ENCODE results near the gene MPST.

Gene MPST

GRCh38 chr22:37001826-37002225 is 17.7 kb upstream of the MPST start:
- no peak for DNase-seq

- DNase-seq: no peak
These were observed 16.9 kb upstream of the MPST start for GRCh38 chr22:37002633-37003032.

DNA sequence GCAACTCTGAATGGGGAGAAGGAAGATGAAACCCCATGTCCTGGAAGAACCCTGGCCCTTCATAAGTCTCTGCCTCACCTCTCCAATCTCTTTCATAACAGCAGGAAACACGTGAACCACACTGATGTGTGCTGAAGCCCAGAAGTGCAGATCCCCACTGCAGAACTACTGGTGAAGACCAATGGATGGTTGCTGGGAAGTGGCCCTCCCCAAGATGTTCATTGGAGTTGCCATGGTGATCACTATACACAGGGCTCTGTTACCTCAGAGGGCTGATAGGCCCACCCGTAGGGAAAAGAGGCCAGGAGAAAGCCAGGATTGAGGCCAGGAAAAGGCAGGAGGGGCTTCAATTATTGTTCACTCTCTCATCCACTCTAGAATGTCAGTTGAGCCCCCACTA is 11.9 kb upstream of the MPST start:
- DNase-seq: no peak

GRCh38 chr22:37008365-37008764 is 11.2 kb upstream of the MPST start:
- no peak for DNase-seq

DNA sequence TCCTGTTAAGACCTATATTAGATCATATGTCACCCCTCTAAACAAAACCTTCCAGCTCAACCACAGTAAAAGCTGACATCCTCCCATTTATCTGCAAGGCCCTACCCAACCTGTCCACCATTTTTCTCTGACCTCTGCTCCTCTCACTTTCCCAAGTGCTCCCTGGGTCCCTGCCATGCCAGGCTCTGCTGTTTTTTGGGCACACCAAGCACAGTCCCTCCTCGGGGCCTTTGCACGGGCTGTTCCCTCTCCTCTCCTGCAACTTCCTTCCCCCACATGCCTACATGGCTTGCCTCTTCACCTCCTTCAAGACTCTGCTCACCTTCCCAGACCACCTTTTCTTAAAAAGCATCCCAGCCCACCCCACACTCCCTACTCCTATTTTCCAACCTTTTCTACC is 10.1 kb upstream of the MPST start:
- no peak for DNase-seq

DNA sequence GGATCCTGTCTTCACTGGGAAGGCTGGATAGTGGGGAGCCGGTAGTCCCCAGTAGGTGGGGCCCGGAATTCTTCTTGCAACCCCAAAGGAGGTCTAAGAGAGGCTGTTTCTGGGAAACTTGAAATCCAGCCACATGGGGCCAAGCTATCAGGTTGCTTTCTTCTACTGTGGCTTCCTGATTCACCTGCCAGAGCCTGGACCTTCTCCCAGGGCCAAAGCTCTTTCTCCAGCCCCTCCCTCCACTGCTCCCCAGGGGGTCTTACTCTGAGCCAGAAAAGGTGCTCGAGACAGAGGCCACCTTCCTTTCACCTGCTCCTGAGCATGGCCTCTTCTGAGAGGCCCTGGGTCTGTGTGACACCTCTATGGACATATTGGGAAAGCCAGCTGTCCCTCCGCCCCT is 9.4 kb upstream of the MPST start:
- no peak for DNase-seq

DNA sequence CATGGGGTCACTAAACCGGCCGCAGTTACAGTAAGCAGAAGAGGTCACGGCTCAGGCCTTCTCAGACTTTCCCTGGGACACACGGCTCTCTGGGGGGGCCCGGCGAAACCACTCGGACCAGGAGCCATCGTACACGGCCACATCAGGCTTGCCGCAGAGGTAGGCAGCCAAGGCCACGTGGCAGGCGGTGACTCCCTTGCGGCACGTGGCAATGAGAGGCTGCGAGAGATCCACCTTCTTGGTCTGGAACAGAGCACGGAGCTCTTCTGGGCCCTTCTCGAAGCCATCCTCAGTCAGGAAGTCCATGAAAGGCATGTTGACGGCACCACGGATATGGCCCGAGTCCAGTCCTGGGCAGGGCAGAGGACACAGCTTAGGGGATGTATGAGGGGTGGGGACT is 8.6 kb upstream of the MPST start:
- DNase-seq: no peak

GRCh38 chr22:37011472-37011871 is 8.1 kb upstream of the MPST start:
- DNase-seq: no peak

DNA sequence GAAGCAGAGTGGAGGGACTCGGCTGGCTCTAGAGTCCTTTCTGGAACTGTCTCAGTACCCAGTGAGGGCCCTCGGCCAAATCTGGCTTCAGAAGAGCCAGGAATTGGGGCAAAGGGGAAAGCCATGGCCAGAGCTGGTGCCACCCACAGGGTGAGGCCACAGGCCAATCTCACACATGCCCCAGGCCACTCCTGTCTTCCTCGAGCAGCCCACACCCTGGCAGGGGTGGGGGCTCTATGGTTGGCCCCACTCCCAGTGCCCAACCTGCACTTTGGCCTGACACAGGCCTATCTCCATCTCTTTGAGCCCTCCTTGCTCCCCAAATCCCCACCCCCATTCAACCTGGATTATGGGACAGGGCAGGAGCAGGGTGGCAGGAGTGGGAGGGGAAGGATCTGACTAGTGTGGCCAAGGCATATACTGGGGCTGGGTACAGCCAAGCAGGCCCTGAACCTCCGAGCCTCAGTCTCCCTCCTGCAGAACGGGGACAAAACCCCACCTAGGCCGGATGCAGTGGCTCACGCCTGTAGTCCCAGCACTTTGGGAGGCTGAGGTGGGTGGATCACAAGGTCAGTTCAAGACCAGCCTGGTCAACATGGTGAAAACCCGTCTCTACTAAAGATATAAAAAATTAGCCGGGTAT is 7.2 kb upstream of the MPST start:
- DNase-seq: no peak

DNA sequence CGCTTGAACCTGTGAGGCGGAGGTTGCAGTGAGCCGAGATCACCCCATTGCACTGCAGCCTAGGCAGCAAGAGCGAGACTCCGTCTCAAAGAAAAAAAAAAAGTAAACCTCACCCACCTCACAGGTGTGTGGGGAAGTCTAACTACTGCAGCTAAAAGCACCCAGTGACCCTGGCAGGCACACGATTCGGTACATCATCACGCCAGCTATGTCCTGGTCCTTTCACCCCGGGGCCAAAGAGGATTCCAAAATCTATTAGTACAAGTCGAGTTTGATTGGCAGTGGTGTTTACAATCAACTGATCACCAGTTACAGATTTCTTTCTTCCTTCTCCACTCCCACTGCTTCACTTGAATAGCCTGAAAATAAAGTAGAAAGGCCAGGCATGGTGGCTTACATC is 6.6 kb upstream of the MPST start:
- DNase-seq: no peak

- DNase-seq: no peak
These were observed 5.1 kb upstream of the MPST start for GRCh38 chr22:37014415-37014806.

GRCh38 chr22:37014835-37015586 is 4.5 kb upstream of the MPST start:
- DNase-seq: no peak

- DNase-seq: no peak
These were observed 4.0 kb upstream of the MPST start for GRCh38 chr22:37015587-37015878.

DNA sequence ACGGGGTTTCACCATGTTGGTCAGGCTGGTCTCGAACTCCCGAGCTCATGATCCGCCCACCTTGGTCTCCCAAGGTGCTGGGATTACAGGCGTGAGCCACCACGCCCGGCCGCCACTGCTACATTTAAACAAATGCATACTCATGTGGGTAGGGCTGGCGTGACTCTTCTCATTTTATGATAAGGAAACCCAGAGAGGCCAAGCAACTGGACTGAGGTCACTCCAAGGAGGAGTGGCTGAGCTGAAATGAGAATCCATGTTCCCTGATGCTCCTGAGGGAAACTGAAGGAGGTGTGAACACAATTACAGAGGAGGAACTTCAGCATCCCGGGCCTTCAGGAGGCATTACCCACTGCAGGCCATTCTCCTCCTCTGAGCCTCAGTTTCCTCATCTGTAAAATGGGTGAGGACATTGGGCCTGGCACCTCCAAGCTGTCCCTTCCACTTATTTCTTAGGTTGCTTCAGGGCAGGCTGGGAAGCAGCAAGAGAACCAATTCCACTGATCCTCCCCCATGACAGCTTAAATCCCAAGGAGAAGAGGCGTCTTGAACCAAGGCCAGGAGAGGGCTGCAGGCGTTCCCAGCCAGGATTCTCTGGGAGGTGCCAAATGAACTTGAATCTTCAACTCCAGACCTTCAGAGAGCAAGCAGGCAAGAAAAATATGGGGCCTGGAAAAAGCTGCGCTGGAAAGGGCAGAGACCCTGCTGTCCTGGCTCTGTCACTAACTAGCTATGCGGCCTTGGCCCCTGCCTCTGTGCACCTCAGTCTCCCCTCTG is 3.2 kb upstream of the MPST start:
- DNase-seq: no peak

DNA sequence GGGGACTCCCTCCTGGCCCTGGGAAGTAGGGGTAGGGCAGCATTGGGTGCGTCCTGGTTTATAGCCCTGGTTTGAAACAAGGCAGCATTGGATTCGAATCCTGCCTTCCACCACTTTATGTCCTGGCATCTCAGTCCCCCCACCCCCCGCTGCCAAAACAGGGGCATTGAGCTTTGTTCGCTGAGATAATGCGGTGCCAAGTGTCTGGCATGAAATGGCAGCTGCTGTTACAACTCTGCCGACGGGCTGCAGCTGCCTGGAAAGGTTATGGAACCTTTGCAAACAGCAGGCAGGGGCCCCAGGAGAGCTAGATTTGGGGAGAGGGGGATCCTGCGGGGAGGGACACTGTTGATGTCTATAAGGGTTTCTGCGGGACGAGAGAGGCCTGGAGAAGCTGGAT is 2.2 kb upstream of the MPST start:
- no peak for DNase-seq

DNA sequence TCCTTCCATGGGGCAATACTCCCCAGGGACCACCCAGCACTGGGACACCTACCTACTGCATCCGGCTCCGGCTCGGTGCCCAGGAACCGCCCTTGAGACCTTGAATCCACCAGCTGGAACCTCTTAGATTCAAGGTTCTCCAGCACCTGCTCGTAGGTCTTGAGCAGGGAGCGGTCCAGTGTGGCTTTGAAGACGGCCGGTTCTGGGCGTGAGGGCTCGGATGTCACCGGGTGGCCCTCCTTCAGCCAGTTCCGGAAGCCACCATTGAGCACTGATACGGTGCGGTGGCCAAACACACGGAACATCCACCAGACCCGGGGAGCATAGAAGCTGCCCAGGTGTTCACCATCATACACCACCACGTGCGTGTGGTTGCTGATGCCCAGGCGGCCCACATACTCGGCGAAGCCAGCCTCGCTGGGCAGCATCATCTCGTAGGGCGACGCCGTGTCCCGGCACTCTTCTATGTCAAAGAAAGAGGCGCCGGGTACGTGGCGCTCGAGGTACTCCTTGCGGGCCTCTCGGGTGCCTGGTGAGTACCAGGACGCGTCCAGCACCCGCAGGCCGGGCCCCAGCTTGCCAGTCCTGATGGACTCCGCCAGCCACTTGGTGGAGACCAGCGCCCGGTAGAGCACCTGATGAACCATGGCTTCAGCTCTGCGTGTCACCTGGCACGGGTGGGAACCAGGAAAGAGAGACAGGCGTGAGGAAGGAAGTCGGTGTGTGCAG is 1.3 kb upstream of the MPST start:
- DNase-seq: no peak

GRCh38 chr22:37018815-37019308 is 680 bp upstream of the MPST start:
- no peak for DNase-seq

- no peak for DNase-seq
These were observed 594 bp downstream of the MPST start for GRCh38 chr22:37020192-37020479.

DNA sequence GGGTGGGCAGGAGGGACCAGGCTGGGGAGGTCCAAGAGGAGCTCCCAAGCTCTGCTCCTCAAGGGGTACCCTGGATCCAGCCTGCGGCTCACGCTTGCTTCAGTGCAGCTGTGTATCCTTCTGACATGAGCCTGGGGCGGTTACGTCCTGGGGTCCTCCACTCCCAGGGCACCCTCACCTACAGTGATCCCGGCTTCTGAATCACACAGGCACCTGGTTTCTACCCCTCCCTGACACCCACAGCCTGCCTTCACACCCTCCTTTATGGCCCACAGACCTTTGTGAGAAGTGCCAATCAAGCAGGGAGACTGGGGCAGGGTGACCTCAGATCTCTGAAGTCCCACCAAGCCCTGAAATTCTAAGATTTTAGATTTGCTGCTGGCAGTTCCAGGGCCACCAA is 1.5 kb downstream of the MPST start:
- DNase-seq: no peak

DNA sequence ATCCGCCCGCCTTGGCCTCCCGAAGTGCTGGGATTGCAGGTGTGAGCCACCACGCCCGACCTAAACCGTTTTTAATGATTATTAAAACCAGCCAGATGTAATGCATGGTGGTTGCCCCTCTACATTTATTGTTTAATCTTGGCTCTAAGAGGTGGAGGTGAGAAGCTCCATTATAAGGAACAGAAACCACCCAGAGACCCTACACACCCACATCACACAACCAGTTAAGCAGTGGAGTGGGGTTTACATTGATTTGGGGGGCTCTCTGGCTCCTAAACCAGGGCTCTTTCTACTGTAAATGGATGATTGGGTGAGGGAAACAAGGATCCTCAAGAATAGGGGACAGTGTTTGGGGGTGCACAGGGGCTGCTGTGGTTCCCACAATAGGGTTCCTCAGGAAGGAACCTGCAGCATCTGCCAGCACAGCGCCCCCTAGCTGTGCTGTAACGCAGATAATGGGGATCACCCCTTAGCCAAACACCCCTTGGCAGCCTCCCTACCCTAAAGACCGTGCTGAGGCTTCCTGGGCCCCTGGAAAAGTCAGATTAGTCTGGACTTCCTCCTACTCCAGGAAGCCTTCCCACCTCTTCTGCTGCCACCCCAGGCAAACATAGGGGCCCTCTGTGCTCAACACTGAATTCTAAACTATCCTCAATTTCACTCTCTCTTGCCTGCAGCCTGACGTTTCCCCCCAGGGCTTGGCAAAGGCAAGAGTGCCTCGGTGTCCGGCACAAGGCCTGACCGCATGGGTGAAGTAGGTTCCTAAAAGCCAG is 2.4 kb downstream of the MPST start:
- DNase-seq: peak; percentile 65 to 69

DNA sequence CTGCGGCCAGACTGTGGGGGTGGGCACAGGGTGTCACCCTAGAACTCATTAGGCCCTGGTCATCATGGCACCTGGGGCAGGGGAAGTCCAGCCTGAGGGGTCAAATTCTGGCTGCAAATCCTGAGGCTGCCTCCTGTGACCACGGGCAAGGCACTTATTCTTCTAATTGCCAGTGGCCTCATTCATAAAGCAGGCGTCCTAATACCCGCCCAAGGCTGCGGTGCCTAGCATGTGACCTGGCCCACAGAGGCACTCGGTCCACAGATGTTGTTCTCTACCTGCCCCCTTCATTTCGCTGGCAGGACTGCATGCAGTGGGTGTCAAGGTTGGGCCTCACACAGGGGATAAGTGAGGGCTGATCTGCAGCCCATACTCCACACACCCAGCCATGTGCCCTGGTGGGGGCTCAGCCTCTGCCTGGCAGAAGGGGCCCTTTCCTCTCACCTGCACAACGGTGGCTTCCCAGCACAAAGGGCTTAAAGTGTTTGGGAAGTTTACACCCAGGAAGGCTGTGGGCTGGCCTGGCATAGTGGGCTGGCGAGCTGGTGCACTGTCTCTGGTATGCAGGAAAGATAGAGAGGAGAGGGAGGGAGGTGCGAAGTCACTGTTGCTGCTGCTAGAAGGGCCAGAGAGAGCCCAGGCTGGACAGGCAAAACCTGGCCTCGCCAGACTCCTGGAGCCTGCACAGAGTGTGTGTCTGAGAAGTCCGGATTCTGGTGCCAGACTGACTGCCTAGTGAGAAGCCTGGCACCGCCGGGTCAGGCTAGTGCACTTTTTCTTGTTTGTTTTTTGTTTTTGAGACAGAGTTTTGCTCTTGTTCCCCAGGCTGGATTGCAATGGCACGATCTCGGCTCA is 3.2 kb downstream of the MPST start:
- DNase-seq: no peak

All from activated T-cell treated with anti-CD3 and anti-CD28 coated beads, Interleukin-2, amount 50 U/mL, for 48 hours (primary cell).